Measurements from ENCODE around the gene RCOR3. TPM values are rescaled to one million over a fixed set of nuclear protein-coding genes. Genes with fewer than 3 reads are reported as not detected.

The RCOR3 gene
- total RNA-seq, 1 donor from 2014 or later, result 42.1 TPM

- no peak for DNase-seq (ENCODE audit: low spot score)
Observed at GRCh38 chr1:211324992-211325775, 66.0 kb downstream of the RCOR3 start.

GRCh38 chr1:211326140-211326527 is 67.0 kb downstream of the RCOR3 start:
- no peak for DNase-seq (ENCODE audit: low spot score)

- peak; percentile 40 for DNase-seq (ENCODE audit: low spot score)
Observed at GRCh38 chr1:211326528-211327345, 67.6 kb downstream of the RCOR3 start, which contains the start of gene TRAF5. TSS of gene TRAF5 (plus strand) at chr1:211326833. CDS start at chr1:211353240, 26,407 bp downstream.

GRCh38 chr1:211327346-211327921 is 68.3 kb downstream of the RCOR3 start:
- no peak for DNase-seq (ENCODE audit: low spot score)

GRCh38 chr1:211328084-211328694 is 69.0 kb downstream of the RCOR3 start:
- no peak for DNase-seq (ENCODE audit: low spot score)

- DNase-seq (ENCODE audit: low spot score), result no peak
Observed at GRCh38 chr1:211328866-211329475, 69.8 kb downstream of the RCOR3 start.

- no peak for DNase-seq (ENCODE audit: low spot score)
Observed at GRCh38 chr1:211329764-211330201, 70.6 kb downstream of the RCOR3 start.

GRCh38 chr1:211330282-211330936 is 71.2 kb downstream of the RCOR3 start:
- DNase-seq (ENCODE audit: low spot score), result no peak

- DNase-seq (ENCODE audit: low spot score), result no peak
Observed at GRCh38 chr1:211331011-211331709, 72.0 kb downstream of the RCOR3 start.

- no peak for DNase-seq (ENCODE audit: low spot score)
Observed at GRCh38 chr1:211332036-211332616, 73.0 kb downstream of the RCOR3 start.

- no peak for DNase-seq (ENCODE audit: low spot score)
Observed at GRCh38 chr1:211332830-211333229, 73.7 kb downstream of the RCOR3 start.

- no peak for DNase-seq (ENCODE audit: low spot score)
Observed at GRCh38 chr1:211333906-211334305, 74.7 kb downstream of the RCOR3 start.

GRCh38 chr1:211334986-211335385 is 75.8 kb downstream of the RCOR3 start:
- no peak for DNase-seq (ENCODE audit: low spot score)

- no peak for DNase-seq (ENCODE audit: low spot score)
Observed at GRCh38 chr1:211335522-211336157, 76.5 kb downstream of the RCOR3 start.

GRCh38 chr1:211336161-211336560 is 77.0 kb downstream of the RCOR3 start:
- DNase-seq (ENCODE audit: low spot score), result no peak

- DNase-seq (ENCODE audit: low spot score), result no peak
Observed at GRCh38 chr1:211336775-211337174, 77.6 kb downstream of the RCOR3 start.

- DNase-seq (ENCODE audit: low spot score), result no peak
Observed at GRCh38 chr1:211337430-211338223, 78.5 kb downstream of the RCOR3 start.

- no peak for DNase-seq (ENCODE audit: low spot score)
Observed at GRCh38 chr1:211338224-211338620, 79.1 kb downstream of the RCOR3 start.

- no peak for DNase-seq (ENCODE audit: low spot score)
Observed at GRCh38 chr1:211339631-211340041, 80.5 kb downstream of the RCOR3 start.

All from mucosa of gallbladder (tissue), 1 donor.